Glutamatergic neuron (in vitro differentiated cells): ENCODE data around the gene MYLK2. TPM values are rescaled to one million over a fixed set of nuclear protein-coding genes. Genes with fewer than 3 reads are reported as not detected.
"Not testable (repeated sequence)": the region's sequence is repeated elsewhere in the genome, so short reads cannot be mapped to it uniquely, and the experiment has no call there.

Experiments
- DNase-seq: peaks from one replicate; pipeline ENCODE4 v3.0.0; 2022
- H3K27ac Mint-ChIP-seq: one replicate; pipeline ENCODE4 v1.8.0; 2020; ENCODE audit warnings: mild to moderate bottlenecking, mixed read lengths, inconsistent platforms; ENCODE audit not compliant: unreplicated experiment
- H3K27me3 Mint-ChIP-seq: one replicate; pipeline ENCODE4 v1.8.0; 2020; ENCODE audit warnings: mild to moderate bottlenecking, moderate library complexity, mixed read lengths, inconsistent platforms; ENCODE audit not compliant: unreplicated experiment
- H3K36me3 Mint-ChIP-seq: one replicate; pipeline ENCODE4 v1.8.0; 2020; ENCODE audit warnings: mild to moderate bottlenecking, mixed read lengths, inconsistent platforms; ENCODE audit not compliant: unreplicated experiment
- H3K4me1 Mint-ChIP-seq: one replicate; pipeline ENCODE4 v1.8.0; 2020; ENCODE audit warnings: mild to moderate bottlenecking, low read depth, mixed read lengths, inconsistent platforms; ENCODE audit not compliant: unreplicated experiment
- H3K4me3 Mint-ChIP-seq: one replicate; pipeline ENCODE4 v1.8.0; 2020; ENCODE audit warnings: mild to moderate bottlenecking, mixed read lengths, inconsistent platforms; ENCODE audit not compliant: unreplicated experiment
- H3K9me3 Mint-ChIP-seq: one replicate; pipeline ENCODE4 v1.8.0; 2020; ENCODE audit warnings: mild to moderate bottlenecking, moderate library complexity, mixed read lengths, inconsistent platforms; ENCODE audit not compliant: unreplicated experiment
- total RNA-seq: library from RNA; stranded (reverse); fragmentation: NEBNext Ultra II Directional; extraction: Animal tissue kit (Norgen Biotek cat#: 25700); gene quantifications from one replicate; pipeline ENCODE4 v1.2.1, GENCODE V29; 2021; ENCODE audit not compliant: unreplicated experiment
- TF ChIP-seq, protein P1 (sequence below): fragments of 200-600 bp; sonication (generic); IDR thresholded peaks from one replicate; pipeline ENCODE4 v1.5.0; 2021; ENCODE audit not compliant: partially characterized antibody, unreplicated experiment

Gene MYLK2
- total RNA-seq, 1 donor from 2014 or later: 0.69 TPM

DNA sequence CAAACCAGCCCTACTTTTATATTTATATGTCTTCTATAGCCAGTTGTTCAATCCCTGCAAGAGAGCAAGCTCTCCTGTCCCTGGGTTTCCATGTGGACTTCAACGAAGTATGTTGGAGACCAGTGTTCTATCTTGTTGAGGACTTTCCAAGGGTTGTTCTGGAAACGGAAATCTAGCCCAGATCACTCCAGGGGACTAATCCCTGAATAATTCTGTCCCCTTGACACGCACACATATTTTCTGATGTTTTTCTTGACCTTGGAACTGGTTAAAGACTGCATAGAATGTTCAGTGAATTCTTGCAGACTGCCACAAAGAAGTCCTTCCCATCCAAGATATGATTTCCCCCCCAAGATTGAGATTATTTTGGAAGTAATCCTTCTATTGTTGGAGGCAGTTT is 9.5 kb upstream of the MYLK2 start:
- H3K27ac Mint-ChIP-seq: no peak overlapping the region
- H3K4me3 Mint-ChIP-seq: no peak overlapping the region
- no peak for DNase-seq
- H3K4me1 Mint-ChIP-seq: peaks cover 10% of the 10 kb centered on the region
- TF ChIP-seq, protein P1, sequence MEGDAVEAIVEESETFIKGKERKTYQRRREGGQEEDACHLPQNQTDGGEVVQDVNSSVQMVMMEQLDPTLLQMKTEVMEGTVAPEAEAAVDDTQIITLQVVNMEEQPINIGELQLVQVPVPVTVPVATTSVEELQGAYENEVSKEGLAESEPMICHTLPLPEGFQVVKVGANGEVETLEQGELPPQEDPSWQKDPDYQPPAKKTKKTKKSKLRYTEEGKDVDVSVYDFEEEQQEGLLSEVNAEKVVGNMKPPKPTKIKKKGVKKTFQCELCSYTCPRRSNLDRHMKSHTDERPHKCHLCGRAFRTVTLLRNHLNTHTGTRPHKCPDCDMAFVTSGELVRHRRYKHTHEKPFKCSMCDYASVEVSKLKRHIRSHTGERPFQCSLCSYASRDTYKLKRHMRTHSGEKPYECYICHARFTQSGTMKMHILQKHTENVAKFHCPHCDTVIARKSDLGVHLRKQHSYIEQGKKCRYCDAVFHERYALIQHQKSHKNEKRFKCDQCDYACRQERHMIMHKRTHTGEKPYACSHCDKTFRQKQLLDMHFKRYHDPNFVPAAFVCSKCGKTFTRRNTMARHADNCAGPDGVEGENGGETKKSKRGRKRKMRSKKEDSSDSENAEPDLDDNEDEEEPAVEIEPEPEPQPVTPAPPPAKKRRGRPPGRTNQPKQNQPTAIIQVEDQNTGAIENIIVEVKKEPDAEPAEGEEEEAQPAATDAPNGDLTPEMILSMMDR: no peak
- peaks cover 2% of the 10 kb centered on the region for H3K9me3 Mint-ChIP-seq
- no peaks in the 10 kb centered on the region for H3K36me3 Mint-ChIP-seq
- H3K27me3 Mint-ChIP-seq: no peaks in the 10 kb centered on the region

DNA sequence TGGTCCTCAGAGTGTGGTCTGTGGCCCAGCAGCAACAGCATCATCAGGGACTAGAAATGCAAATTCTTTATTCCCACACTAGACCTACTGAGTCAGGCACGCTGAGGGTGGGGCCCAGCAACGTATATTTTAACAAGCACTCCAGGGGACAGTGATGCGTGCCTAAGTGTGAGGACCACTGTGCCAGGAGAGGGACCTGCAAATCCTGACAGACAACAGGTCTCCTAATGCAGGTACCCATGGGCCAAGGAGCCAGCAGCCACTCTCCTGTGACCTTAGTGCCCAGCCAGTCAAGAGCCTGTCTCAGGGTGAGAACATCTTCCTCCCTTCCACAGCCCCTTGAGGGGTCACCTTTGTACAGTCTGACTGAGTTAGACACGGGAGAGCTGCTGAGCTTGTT is 8.0 kb upstream of the MYLK2 start:
- DNase-seq: no peak
- Mint-ChIP-seq H3K36me3 (no peaks in the 10 kb centered on the region), H3K4me3 (no peak overlapping the region), H3K4me1 (peaks cover 10% of the 10 kb centered on the region), H3K27ac (no peak overlapping the region), H3K27me3 (no peaks in the 10 kb centered on the region), H3K9me3 (peaks cover 2% of the 10 kb centered on the region)
- TF ChIP-seq, protein P1: no peak

DNA sequence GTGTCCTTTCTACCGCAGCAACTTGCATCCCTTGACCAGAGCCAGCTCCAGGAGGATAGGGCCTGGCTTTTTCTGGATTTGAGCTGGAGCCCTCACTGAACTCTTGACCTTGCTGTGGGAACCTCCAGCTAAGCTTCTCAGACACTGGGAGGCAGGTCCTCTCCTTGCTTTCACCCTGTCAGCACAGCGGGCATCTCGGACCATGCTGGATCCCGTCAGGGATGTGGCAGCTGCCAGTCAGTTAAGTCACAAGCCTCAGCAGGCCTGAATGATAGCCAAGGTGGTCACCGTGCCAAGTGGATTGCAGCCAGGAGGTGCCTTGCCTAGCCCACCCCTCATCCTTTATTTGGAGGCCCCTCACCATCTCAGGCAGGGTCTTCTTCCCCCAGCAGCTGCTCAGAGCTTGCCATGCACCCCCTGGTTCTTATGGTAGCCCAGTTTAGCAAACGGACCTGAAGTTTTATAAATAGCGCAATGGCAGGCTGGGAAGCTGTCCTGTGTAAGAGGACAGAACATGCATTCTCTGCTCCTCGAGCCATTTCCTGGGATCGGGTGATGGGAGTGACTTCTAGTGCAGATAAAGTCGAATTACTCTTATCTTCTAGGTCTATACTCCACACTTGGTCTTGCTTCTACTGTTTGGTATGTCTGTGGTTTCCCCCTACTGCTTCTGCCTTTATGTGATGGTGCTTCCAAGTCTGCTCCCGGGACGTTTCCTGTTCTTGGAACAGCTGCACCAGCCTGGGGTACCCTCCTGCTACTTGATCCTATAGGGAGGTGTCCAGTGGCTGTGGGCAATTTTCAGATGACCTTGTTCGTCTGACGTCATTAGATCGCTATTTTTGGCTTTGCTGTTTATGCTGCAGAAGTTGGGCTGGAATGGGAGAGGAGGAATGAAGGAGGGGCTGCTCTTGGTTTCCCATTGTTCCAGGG is 7.1 kb upstream of the MYLK2 start:
- Mint-ChIP-seq H3K27ac (no peak overlapping the region), H3K9me3 (peaks cover 2% of the 10 kb centered on the region), H3K36me3 (no peaks in the 10 kb centered on the region), H3K27me3 (no peaks in the 10 kb centered on the region), H3K4me1 (peaks cover 10% of the 10 kb centered on the region), H3K4me3 (peak overlapping the region; percentile 26)
- DNase-seq: no peak
- TF ChIP-seq, protein P1: no peak

DNA sequence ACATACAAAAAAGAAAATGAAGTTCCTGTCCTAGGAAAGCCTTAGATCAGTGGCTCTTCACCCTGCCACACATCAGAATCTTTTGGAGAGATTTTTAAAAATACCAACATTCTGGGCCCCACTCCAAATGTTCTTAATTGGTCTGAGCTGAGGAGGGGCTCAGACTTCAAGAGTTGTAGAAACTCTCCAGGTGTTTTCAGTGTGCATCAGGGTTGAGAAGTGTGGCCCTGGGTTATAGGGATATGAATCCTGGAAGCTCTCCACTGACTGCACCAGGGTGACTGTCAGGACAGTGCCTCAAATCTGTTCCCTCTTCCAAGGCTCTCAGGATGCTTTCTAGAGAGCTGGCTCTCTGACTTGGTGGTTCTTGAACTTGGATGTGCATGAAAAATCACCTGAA is 5.5 kb upstream of the MYLK2 start:
- H3K27ac Mint-ChIP-seq: no peak overlapping the region
- H3K4me1 Mint-ChIP-seq: peaks cover 13% of the 10 kb centered on the region
- no peaks in the 10 kb centered on the region for H3K36me3 Mint-ChIP-seq
- no peak for DNase-seq
- peaks cover 2% of the 10 kb centered on the region for H3K9me3 Mint-ChIP-seq
- TF ChIP-seq, protein P1: no peak
- H3K4me3 Mint-ChIP-seq: no peak overlapping the region
- no peaks in the 10 kb centered on the region for H3K27me3 Mint-ChIP-seq

DNA sequence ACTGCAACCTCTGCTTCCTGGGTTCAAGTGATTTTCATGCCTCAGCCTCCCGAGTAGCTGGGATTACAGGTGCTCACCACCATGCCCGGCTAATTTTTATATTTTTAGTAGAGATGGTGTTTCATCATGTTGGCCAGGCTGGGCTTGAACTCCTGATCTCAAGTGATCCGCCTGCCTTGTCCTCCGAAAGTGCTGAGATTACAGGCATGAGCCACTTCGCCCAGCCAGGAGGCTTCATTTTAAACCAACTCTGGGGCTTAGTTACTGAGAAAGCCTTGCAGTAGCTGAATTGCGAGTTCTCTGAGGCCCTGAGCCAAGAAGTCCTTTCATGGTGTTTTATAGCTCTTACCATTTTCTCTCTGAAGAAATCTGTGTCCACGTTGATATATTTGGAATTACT is 5.0 kb upstream of the MYLK2 start:
- H3K27me3 Mint-ChIP-seq, H3K9me3 Mint-ChIP-seq, H3K36me3 Mint-ChIP-seq, H3K4me3 Mint-ChIP-seq, H3K27ac Mint-ChIP-seq: not testable (repeated sequence)
- peaks cover 18% of the 10 kb centered on the region for H3K4me1 Mint-ChIP-seq
- peak; percentile 11 for DNase-seq
